Inflammatory macrophage treated with lipopolysaccharide for 4 hours (primary cell): Measurements from ENCODE around the gene SHISA4.
"Not testable (repeated sequence)": the region's sequence is repeated elsewhere in the genome, so short reads cannot be mapped to it uniquely, and the experiment has no call there.

Experiments used
- DNase-seq: peaks from one replicate; pipeline ENCODE4 v3.0.0-alpha.2; 2020

The SHISA4 gene

DNA sequence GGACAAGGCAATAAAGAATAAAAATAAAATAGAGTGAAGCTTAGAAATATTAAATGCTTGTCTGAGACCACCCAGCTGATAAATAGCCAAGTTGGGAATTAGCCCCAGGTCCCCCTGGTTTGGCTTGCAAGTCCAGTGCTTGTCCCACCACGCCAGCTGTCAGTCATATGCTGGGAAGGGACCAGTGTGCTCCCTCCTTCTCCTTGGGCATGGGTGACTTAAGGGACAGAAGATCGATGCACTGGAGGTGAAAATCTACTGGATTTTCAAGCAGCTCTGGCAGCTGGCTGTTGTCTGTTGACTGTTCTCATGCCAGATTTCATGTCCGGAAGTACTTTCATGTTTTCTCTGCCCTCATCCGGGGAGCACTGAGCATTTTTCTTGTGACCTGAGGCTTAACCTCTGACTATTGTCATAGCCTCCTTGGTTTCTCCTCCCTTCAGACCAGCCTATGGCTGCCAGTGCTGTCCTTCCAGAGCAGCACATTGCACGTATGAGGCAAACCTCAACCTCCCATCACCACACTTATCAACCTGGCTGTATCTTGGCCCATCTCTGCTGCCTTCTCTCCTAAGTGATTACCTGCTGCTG is 45.2 kb downstream of the SHISA4 start:
- no peak for DNase-seq

DNA sequence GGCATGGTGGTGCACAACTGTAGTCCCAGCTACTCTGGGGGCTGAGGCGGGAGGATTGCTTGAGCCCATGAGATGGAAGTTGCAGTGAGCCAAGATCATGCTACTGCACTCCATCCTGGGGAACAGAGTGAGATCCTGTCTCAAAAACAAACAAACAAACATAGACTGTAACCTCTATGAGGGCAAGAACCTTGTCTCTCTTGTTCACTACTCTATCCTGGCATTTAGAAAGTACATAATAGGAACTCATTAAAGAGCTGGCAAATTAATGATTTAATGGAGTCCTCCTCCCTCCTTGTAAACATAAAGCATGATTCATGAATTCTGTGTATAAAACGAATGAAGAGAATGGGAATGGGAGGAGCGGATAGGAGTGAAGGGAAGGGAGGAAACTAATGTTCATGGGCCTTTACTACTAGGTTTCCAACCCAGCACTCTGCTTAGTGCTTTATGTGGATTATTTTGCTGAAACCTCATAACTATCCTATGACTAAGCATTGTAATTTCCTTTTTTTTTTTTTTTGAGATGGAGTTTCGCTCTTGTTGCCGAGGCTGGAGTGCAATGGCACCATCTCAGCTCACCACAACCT is 49.0 kb downstream of the SHISA4 start:
- peak; percentile 38 for DNase-seq

GRCh38 chr1:201938440-201939035 is 49.8 kb downstream of the SHISA4 start:
- no peak for DNase-seq

GRCh38 chr1:201939148-201939547 is 50.5 kb downstream of the SHISA4 start:
- no peak for DNase-seq

- DNase-seq, result no peak
These were observed 50.9 kb downstream of the SHISA4 start for GRCh38 chr1:201939574-201939973.

GRCh38 chr1:201940316-201940715 is 51.6 kb downstream of the SHISA4 start:
- not testable (repeated sequence) for DNase-seq

DNA sequence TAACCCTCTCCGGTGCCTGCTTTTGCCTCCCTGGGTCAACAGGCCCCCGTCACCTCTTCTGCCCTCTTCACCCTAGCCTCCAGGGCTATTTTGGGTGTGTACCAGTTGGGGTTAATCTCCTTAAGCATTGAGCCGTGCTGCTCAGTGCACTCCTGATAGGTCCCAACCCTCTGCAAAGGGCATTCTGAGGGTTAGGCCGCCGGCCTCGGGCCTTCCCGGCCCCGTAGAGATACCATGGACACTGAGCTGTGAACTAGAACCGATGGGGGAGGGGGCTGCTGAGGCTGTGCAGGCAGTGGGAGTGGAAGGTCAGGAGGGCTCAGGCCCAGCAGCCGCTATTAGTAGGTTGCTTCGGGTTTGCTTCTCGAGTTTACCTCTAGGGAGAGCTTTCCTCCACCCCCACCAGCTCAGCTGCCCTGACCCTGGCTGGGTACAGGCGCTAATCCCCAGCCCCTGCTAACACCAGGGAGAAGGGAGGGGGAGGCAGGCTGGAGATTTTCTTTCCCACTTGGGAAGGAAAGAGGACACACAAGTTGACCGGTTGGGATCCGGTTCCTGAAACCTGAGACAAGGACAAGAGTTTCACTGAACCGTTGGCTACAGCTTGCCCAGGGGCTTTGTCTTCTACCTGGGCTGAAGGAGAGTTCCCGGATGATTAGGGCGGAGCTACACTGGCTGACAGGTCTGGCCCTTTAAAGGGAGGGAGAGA is 52.9 kb downstream of the SHISA4 start:
- no peak for DNase-seq

DNA sequence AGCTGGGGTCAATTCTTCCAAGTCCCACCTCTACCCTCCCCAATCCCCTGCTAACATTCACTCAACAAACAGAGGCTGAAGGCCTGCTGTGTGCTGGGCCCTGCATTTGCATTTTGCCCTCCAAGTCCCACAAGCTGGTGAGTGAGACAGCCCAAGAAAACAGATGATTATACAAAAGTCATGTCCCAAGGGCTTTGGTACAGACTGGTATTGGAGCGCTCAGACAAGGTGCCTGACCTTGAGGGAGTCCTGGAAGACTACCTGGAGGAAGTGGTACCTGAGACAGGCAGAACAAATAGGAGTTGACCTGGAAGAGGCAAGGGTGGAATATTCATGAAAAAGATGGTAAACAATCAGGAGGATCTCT is 53.4 kb downstream of the SHISA4 start:
- DNase-seq, result no peak
